Measurements from ENCODE around the gene WSCD2.

Gene WSCD2

GRCh38 chr12:108109504-108109903, 19.6 kb upstream of the WSCD2 start:
- DNase-seq: no peak

- no peak for DNase-seq
Measured at GRCh38 chr12:108109954-108110353, 19.1 kb upstream of the WSCD2 start.

GRCh38 chr12:108110844-108111243, 18.2 kb upstream of the WSCD2 start:
- no peak for DNase-seq

GRCh38 chr12:108112832-108113556, 16.1 kb upstream of the WSCD2 start:
- DNase-seq: no peak

- no peak for DNase-seq
Measured at GRCh38 chr12:108115123-108116121, 13.7 kb upstream of the WSCD2 start.

- DNase-seq: no peak
Measured at GRCh38 chr12:108116254-108116653, 12.8 kb upstream of the WSCD2 start.

- no peak for DNase-seq
Measured at GRCh38 chr12:108116699-108117098, 12.4 kb upstream of the WSCD2 start.

- no peak for DNase-seq
Measured at GRCh38 chr12:108117163-108117849, 11.8 kb upstream of the WSCD2 start.

- no peak for DNase-seq
Measured at GRCh38 chr12:108117902-108118301, 11.2 kb upstream of the WSCD2 start.

GRCh38 chr12:108119126-108119973, 9.7 kb upstream of the WSCD2 start:
- no peak for DNase-seq

GRCh38 chr12:108119974-108120862, 8.9 kb upstream of the WSCD2 start:
- DNase-seq: no peak

GRCh38 chr12:108120863-108121165, 8.3 kb upstream of the WSCD2 start:
- no peak for DNase-seq

- DNase-seq: no peak
Measured at GRCh38 chr12:108121320-108121719, 7.8 kb upstream of the WSCD2 start.

GRCh38 chr12:108121728-108122471, 7.2 kb upstream of the WSCD2 start:
- DNase-seq: no peak

- DNase-seq: no peak
Measured at GRCh38 chr12:108122644-108123043, 6.4 kb upstream of the WSCD2 start.

- DNase-seq: no peak
Measured at GRCh38 chr12:108123402-108123801, 5.7 kb upstream of the WSCD2 start.

- no peak for DNase-seq
Measured at GRCh38 chr12:108125073-108125472, 4.0 kb upstream of the WSCD2 start.

- DNase-seq: no peak
Measured at GRCh38 chr12:108126212-108126611, 2.9 kb upstream of the WSCD2 start.

- no peak for DNase-seq
Measured at GRCh38 chr12:108126990-108127501, 2.0 kb upstream of the WSCD2 start.

- no peak for DNase-seq
Measured at GRCh38 chr12:108127654-108128053, 1.4 kb upstream of the WSCD2 start.

All from NCI-H774 (cell line).